HG03469 (cell line): Measurements from ENCODE around the gene RAB15.

Experiments used
- ATAC-seq: cut with Tn5 transposase; IDR thresholded peaks from one replicate; pipeline ENCODE4 v1.9.1; 2021; ENCODE audit warnings: mild to moderate bottlenecking, moderate library complexity, moderate number of reproducible peaks; ENCODE audit not compliant: unreplicated experiment

RAB15 gene

GRCh38 chr14:64990939-64991338 lies 18.8 kb upstream of the RAB15 start:
- no peak for ATAC-seq

- no peak for ATAC-seq
Observed at GRCh38 chr14:64990296-64990695, 18.2 kb upstream of the RAB15 start.

GRCh38 chr14:64987438-64987767 lies 15.3 kb upstream of the RAB15 start:
- ATAC-seq = no peak

- ATAC-seq = peak; percentile 83
Observed at GRCh38 chr14:64986648-64987437, 14.7 kb upstream of the RAB15 start, which contains the start of gene FNTB. TSS of gene FNTB (plus strand) at chr14:64986895. CDS start at chr14:64986954, 59 bp downstream.

- no peak for ATAC-seq
Observed at GRCh38 chr14:64983439-64984310, 11.5 kb upstream of the RAB15 start.

- ATAC-seq = no peak
Observed at GRCh38 chr14:64979336-64980074, 7.4 kb upstream of the RAB15 start.

- ATAC-seq = no peak
Observed at GRCh38 chr14:64974563-64974962, 2.4 kb upstream of the RAB15 start.

GRCh38 chr14:64973826-64974225 lies 1.7 kb upstream of the RAB15 start:
- no peak for ATAC-seq

- ATAC-seq = no peak
Observed at GRCh38 chr14:64973026-64973442, 898 bp upstream of the RAB15 start.

GRCh38 chr14:64971491-64971942 lies 619 bp downstream of the RAB15 start:
- no peak for ATAC-seq

- ATAC-seq = no peak
Observed at GRCh38 chr14:64970776-64971477, 1.2 kb downstream of the RAB15 start.

GRCh38 chr14:64970041-64970440 lies 2.1 kb downstream of the RAB15 start:
- ATAC-seq = no peak

- no peak for ATAC-seq
Observed at GRCh38 chr14:64968651-64969050, 3.5 kb downstream of the RAB15 start.

GRCh38 chr14:64968167-64968566 lies 4.0 kb downstream of the RAB15 start:
- ATAC-seq = no peak

- ATAC-seq = no peak
Observed at GRCh38 chr14:64966976-64967375, 5.2 kb downstream of the RAB15 start.

GRCh38 chr14:64965356-64966000 lies 6.7 kb downstream of the RAB15 start:
- no peak for ATAC-seq

GRCh38 chr14:64963611-64964010 lies 8.5 kb downstream of the RAB15 start:
- ATAC-seq = no peak

GRCh38 chr14:64960762-64961276 lies 11.3 kb downstream of the RAB15 start:
- ATAC-seq = no peak

- no peak for ATAC-seq
Observed at GRCh38 chr14:64958743-64959142, 13.4 kb downstream of the RAB15 start.

GRCh38 chr14:64958201-64958600 lies 13.9 kb downstream of the RAB15 start:
- ATAC-seq = no peak
